SH-SY5Y (cell line): ENCODE results near the gene MGAT4C.

Experiments
- GATA2 ChIP-seq: IDR thresholded peaks from 2 replicates; pipeline ENCODE4 v1.6.1; 2011; ENCODE audit warnings: mild to moderate bottlenecking, low read depth, low read length
- GATA3 ChIP-seq: IDR thresholded peaks from 2 replicates; pipeline ENCODE4 v1.6.1; 2011; ENCODE audit warnings: low read depth, mild to moderate bottlenecking, low read length, moderate library complexity

DNA sequence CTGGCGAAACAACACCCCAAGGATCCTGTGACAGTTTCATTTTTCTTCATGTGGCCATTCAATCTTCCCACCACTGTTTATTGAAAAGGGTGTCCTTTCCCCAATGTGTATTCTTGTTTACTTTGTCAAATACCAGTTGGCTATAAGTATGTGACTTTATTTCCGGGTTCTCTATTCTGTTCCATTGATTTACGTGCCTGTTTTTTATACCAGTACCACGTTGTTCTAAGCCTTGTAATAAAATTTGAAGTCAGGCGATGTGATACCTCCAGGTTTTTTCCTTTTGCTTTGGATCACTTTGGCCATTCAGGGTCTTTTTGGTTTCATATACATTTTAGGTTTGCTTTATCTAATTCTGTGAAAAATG lies 9.1 kb upstream of the MGAT4C start:
- no peak for TF ChIP-seq GATA2
- no peak for TF ChIP-seq GATA3
